CMK (cell line): ENCODE results near the gene STXBP6.
"Not testable (repeated sequence)": the region's sequence is repeated elsewhere in the genome, so short reads cannot be mapped to it uniquely, and the experiment has no call there.

Source experiments
- DNase-seq: peaks from one replicate; pipeline ENCODE4 v3.0.0-alpha.2; 2010; ENCODE audit warnings: low read depth

Gene STXBP6

GRCh38 chr14:24954700-24955037 lies 95.3 kb downstream of the STXBP6 start:
- DNase-seq = no peak

GRCh38 chr14:24954037-24954699 lies 95.8 kb downstream of the STXBP6 start:
- no peak for DNase-seq

GRCh38 chr14:24952851-24953666 lies 96.9 kb downstream of the STXBP6 start:
- DNase-seq = no peak

- DNase-seq = no peak
Measured at GRCh38 chr14:24948261-24948847, 101.6 kb downstream of the STXBP6 start.

GRCh38 chr14:24947131-24947530 lies 102.8 kb downstream of the STXBP6 start:
- no peak for DNase-seq

- DNase-seq = no peak
Measured at GRCh38 chr14:24944800-24945199, 105.1 kb downstream of the STXBP6 start.

GRCh38 chr14:24943024-24943423 lies 106.9 kb downstream of the STXBP6 start:
- no peak for DNase-seq

GRCh38 chr14:24941719-24942118 lies 108.2 kb downstream of the STXBP6 start:
- no peak for DNase-seq

- no peak for DNase-seq
Measured at GRCh38 chr14:24940213-24940783, 109.6 kb downstream of the STXBP6 start.

- no peak for DNase-seq
Measured at GRCh38 chr14:24938593-24938992, 111.4 kb downstream of the STXBP6 start.

- no peak for DNase-seq
Measured at GRCh38 chr14:24937300-24937699, 112.6 kb downstream of the STXBP6 start.

GRCh38 chr14:24936773-24937172 lies 113.2 kb downstream of the STXBP6 start:
- not testable (repeated sequence) for DNase-seq

- no peak for DNase-seq
Measured at GRCh38 chr14:24935796-24936195, 114.2 kb downstream of the STXBP6 start.

GRCh38 chr14:24928386-24928900 lies 121.5 kb downstream of the STXBP6 start:
- no peak for DNase-seq

GRCh38 chr14:24927809-24928208 lies 122.1 kb downstream of the STXBP6 start:
- no peak for DNase-seq

GRCh38 chr14:24925771-24926374 lies 124.1 kb downstream of the STXBP6 start:
- no peak for DNase-seq

- no peak for DNase-seq
Measured at GRCh38 chr14:24924544-24924943, 125.4 kb downstream of the STXBP6 start.

- no peak for DNase-seq
Measured at GRCh38 chr14:24921903-24922302, 128.0 kb downstream of the STXBP6 start.

- DNase-seq = peak; percentile 59
Measured at GRCh38 chr14:24920265-24921075, 129.5 kb downstream of the STXBP6 start.

GRCh38 chr14:24918822-24919221 lies 131.1 kb downstream of the STXBP6 start:
- no peak for DNase-seq

GRCh38 chr14:24915958-24916595 lies 133.9 kb downstream of the STXBP6 start:
- DNase-seq = no peak
